OCI-LY3 (cell line): Measurements from ENCODE around the gene CAMKMT.

Source experiments
- EZH2phosphoT487 ChIP-seq: fragments of 200-600 bp; shearing (Covaris generic); IDR thresholded peaks from 2 replicates; pipeline ENCODE4 v1.6.1; 2018; ENCODE audit warnings: antibody characterized with exemption, mixed run types, low read depth
- TF ChIP-seq, protein P1 (sequence below): fragments of 200-600, 300-600 bp; sonication (generic); IDR thresholded peaks from 2 replicates; pipeline ENCODE4 v1.5.1; 2014; ENCODE audit warnings: antibody characterized with exemption, low read length, low read depth

- TF ChIP-seq, protein P1, sequence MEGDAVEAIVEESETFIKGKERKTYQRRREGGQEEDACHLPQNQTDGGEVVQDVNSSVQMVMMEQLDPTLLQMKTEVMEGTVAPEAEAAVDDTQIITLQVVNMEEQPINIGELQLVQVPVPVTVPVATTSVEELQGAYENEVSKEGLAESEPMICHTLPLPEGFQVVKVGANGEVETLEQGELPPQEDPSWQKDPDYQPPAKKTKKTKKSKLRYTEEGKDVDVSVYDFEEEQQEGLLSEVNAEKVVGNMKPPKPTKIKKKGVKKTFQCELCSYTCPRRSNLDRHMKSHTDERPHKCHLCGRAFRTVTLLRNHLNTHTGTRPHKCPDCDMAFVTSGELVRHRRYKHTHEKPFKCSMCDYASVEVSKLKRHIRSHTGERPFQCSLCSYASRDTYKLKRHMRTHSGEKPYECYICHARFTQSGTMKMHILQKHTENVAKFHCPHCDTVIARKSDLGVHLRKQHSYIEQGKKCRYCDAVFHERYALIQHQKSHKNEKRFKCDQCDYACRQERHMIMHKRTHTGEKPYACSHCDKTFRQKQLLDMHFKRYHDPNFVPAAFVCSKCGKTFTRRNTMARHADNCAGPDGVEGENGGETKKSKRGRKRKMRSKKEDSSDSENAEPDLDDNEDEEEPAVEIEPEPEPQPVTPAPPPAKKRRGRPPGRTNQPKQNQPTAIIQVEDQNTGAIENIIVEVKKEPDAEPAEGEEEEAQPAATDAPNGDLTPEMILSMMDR: no peak
- no peak for TF ChIP-seq EZH2phosphoT487
Measured at GRCh38 chr2:44705876-44706480, 344.2 kb downstream of the CAMKMT start.
